NCI-H2107 treated with DMSO at 0.1 percent for 48 hours (cell line): ENCODE data around the gene ZNF618.

Experiments
- DNase-seq: peaks from one replicate; lab custom pipeline; 2025; ENCODE audit not compliant: unreplicated experiment; lab: John Stamatoyannopoulos, UW

ZNF618 gene

DNA sequence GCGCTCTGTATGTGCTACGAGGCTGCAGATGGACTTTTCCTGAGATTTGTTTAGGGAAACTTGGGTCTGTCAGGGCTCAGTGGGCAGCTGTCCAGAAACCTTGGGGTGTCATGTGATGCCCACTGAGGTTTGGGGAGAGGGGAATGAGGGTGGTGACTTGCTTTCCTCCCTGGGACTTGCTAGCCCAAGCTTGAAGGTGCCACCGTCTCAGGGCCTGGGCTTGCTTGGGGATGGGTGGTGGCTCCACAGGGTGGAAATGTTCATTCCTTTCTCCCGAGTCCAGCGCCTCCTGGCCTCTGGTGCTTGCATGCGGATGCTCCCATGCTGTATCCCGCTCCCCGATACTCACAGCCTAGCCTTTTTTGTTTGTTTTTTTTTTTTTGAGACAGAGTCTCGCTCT, 33.3 kb downstream of the ZNF618 start:
- no peak for DNase-seq

DNA sequence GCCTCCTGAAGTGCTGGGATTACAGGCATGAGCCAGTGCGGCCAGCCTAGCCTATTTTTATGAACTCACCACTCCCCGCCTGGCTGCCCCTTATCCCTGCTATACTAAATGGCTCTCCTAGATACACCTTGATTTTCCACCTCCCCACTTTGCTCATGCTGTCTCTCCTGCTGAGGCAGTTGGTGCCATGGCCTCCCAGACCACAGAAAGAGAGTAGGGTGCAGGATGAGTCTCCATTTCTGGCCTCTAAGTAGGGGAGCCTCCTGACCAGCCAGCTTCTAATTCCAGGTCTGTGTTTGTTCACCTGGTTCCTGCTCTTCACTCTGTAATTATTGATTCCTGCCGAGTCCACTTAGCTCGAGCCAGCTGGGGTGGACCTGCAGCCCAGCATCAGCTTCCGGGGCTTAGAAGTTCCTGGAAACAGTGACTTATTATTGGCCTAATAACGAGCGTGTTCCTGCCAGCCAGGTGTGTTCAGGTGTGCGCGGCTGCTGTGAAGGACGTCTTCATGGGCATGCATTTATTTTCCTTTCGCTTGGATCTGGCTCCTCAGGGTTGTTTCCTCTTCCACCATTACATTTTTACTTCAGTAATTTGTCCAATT, 34.0 kb downstream of the ZNF618 start:
- no peak for DNase-seq

DNA sequence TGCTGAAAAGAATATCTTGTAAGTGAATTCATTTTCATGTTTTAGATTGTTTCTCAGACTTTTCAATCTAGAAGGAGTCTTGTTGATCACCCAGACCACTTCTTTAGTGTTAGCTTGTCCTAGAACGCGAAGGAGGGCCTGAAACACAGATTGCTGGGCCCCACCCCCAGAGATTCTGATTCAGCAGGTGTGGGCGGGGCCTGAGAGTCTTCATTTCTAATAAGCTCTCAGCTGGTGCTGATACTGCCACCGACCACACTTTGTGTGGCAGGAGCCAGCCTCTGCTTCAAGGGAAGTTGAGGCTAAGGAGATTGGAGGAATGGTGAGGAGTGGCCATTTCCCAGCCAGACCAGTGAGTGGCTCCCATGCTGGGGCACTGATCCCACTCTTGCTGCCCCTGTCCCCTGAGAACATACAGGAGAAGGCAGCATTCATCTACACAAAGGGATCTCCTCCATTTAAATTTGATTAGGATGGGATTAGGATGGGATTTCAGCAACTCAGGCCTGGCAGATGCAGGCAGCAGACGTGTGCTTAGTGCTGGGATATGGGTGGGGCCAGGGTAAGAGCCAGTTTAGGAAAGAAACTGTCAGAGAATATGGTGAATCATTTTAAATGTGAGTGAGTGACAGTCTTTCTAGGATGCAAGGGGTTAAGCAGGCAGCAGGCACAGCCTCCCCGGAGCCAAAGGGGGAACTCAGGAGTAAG, 35.9 kb downstream of the ZNF618 start:
- no peak for DNase-seq

DNA sequence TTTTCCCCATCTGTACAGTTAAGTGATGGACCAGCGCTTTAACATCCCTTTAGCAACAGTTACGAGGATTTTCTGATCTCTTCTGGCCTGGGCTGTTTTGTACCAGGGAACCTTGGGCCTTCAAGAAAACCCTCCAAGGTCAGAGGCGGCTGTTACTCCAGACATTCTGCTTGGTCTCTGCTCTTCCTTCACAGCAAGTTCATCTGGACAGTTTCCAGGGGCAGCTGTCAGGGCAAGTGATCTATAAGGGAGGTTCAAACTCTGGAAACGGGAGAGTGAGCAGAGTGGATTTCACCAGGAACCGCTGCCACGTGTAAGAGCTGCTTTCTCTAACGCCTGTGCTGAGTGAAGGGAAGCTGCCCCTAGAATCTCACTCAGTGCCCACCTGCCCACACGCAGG, 36.7 kb downstream of the ZNF618 start:
- DNase-seq = no peak

DNA sequence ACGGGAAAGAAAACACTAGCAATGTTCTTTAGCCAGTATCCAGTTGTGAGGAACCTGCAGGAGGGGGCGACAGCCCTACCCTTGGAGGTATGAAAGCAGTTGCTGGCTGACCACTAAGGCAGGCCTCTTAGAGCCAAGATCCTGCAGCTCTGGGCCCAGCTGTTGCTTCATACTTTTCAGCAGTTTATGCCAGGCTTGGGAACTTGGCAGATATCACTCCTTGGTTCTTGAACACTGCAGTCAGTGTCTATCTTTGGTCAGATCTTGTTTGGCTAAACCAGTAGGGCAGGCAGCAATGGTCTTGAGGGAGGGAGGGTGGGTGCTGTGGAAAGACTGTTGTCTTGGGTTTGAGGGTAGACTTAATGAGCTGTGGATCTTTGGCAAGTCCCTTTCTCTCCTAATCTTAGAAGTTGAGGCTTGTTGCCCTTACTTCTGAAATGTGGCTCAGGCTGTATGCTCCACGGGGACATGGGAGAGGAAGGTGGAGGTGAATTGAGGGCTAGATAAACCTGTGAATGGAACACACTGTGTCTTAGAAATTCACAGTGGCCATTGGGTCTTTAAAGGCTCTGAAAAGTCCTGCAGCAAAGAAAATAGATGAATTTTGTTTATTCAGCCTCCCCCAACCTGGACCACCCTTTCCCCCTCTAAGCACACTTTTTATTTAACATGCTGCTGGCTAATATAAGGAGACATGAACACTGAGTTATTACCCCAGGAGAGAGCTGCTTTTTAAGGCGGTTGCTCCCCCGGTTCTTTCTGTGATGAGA, 37.5 kb downstream of the ZNF618 start:
- no peak for DNase-seq

DNA sequence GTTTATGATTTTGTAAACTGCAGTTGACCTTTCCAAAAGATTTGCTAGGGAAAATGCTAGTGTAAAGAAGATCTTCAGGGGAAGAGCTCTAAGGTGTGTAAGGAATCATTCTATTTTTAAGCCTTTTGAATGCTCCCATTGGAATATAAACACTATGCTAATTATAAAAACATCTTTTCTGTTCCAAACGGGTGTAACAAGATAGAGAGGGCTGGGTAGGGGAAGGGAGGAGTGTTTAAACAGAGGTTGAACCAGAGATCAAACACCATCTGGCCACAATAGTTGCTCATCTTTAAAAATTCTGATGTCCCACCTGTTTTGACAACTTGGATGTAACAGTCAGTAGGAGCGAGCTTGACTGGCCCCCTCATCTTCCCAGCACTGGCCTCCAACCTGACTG, 38.4 kb downstream of the ZNF618 start:
- DNase-seq = no peak

DNA sequence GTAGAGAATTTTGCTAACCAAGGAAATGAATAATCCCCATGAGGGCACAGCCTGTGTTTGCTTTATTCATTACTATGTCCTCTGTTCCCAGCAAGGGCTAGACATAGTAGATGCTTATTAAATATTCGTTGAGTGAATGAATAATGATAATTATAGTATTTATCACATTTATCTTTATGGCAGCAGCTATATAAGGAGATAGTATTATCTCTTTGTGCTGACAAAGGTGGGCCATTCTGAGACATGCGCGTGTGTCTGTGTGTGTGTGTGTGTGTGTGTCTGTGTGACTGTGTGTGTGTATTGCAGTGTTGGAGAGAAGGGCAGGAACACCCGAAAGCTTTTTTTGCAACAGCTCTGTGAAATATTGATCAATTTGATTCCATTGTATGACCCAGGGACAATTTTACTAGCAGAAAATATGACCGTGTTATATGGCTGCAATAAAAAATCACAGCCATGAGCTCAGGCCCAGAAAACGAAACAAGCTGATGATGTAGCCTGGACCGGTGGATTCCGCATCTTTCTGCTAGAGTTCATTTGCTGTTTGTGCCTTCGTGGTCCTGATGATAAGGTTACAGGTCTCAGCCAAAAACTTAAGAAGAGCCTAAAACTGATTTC, 39.8 kb downstream of the ZNF618 start:
- no peak for DNase-seq

DNA sequence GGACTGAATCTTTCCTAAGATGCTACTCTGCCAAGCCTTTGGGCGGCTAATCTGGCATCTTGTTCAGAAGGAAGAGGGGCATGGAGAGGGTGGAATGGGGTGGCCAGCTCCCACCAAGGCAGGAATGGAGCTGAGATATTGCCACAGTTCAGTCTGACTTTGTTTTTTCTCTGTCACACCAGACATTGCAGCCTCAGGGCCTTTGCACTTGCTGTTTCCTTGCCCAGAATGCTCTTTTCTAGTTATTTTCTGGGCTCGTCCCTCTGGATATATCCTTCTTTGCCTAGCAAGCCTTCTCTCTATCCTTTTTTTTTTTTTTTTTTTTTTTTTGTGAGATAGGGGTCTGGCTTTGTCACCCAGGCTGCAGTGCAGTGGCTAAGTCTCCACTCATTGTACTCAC, 40.8 kb downstream of the ZNF618 start:
- DNase-seq = no peak

DNA sequence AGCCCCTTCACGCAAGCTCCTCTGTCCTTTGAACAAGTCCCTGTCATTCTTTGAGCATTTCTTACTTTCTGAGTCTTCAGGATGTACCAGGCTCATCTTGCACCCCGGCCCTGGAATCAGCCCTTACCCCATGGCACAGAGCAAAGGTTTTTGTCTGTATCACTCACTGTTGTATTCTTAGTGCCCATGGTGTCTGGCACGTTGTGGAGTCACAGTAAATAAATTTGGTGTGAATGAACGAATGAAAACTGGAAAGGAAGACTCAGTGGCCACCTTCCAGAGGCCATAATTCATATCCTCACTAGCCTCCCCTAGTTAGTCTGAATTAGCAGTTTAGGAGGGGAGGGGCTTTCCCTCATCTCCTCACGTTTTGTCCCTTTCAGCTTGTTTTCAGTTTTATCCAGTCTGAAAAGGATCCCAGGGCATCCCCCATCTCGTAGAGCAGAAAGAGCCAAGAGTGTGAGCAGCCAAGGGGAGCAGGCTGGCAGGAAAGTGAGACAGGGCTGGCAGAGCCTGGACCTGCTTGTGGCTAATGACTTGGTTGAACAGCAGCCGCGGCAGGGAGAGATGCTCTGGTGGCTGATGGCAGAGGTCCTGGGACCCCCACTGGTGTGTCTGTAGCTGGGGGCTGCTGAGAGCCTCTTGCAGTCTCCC, 42.7 kb downstream of the ZNF618 start:
- no peak for DNase-seq

DNA sequence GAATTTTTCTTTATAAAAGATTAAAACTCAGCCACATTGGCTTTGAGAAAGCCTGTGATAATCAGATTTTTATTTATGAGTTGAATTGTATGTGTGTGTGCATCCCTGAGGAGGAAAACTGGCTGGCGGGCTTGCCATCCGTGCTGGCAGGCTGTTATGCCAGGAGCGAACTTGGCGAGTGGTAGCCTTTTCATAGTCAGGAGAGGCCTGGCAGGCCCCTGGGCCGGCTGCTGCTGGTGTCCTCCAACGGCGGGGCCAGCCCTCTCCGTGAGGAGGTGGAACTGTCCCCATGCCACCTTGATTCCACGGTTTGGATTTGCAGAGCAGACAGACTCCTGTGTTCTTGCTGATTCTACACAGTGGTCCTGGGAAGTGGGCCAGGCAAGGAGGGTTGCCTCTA, 43.3 kb downstream of the ZNF618 start:
- DNase-seq = no peak

DNA sequence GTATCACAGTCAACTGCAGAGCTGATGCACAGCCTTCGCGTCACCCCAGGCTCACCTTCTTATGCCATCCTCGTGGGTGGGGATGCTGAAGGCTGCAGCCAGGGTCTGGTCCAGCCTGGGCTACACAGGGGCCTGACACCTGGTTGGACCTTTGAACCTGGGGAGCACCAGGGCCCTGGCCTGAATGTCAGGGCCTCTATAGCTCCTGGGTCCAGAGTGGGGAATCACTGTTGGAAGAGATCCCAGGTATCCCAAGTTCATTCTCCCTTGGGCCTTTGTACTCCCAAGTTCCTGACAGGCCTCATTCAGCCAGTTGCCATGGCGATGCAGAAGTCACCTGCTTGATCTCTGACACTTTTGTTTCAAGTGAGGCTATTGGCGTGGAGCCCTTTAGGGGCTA, 43.8 kb downstream of the ZNF618 start:
- DNase-seq = no peak

DNA sequence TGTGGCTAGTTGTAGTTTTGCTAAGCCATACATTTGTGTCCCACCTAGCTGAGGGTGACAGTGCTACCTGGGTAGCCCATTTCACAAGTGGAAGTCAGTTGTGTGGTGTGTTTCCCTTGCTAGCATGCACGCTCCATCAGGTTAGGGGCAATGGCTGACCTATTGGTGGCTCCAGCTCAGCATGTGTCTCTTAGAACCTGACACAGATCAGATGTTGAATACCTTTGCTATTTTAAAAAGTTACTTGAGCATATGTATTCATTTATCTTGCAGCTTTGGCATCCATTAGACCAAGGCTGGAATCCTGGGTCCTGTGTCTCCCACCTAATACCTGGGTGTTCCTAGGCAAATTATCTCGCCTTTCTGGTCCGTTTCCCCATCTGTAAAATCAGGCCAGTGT, 44.8 kb downstream of the ZNF618 start:
- no peak for DNase-seq

DNA sequence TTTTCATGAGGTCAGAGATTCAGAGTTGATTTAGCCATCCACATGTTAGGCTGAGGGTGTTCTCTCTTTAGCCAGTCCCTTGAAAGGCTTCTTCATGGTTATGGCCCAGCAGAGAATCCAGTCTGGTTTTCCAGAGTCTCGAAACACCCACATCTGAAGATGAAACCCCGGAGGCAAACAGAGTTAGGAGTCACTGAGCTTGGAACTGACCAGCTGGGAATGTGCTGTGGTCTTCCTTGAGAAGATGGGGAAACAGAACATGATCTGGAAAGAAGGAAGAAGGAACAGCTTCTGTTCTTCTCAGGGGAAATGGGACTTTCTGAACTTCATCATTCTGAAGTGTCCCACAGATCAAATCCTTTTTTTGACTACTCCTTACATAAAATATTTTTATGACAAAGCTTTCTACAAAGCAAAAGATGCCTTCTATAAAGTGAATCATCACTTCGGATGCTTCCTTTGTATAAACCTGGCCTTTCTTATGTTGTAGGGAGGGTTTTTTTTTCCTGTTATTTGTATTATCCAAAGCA, 45.4 kb downstream of the ZNF618 start:
- DNase-seq = no peak

DNA sequence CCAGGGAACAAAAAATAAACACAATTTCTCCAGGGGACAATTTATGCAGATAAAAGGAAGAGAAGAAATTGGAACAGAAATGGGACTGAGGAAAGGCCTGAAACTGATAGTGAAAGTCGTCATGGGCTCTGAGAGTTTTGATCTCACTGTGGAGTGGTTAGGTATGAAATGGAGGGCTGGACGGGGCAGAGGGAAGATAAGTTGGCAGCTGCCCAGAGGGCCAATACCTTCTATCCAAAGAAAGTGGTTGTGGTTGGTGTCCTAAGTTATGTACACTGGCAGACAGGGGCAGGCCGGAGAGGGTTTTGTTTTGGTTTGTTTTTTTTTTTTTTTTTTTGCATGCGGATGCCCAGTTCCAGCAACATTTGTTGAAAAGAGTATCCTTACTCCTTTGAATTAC, 46.1 kb downstream of the ZNF618 start:
- no peak for DNase-seq

DNA sequence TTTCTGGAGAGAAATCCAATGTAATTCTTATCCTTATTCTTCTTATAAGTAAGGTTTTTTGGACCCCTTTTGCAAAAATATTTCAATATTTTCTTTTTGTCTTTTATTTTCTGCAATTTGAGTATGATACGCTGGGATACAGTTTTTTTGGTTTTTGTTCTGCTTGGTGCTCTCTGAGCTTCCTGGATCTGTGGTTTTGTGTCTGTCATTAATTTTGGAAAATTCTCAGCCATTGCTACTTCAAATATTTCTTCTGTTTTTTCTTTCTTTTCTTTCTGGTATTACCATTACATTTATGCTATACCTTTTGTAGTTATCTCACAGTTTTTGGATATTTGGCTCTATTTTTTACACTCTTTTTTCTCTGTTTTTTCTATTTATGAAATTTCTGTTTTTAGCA, 50.1 kb downstream of the ZNF618 start:
- DNase-seq = no peak

DNA sequence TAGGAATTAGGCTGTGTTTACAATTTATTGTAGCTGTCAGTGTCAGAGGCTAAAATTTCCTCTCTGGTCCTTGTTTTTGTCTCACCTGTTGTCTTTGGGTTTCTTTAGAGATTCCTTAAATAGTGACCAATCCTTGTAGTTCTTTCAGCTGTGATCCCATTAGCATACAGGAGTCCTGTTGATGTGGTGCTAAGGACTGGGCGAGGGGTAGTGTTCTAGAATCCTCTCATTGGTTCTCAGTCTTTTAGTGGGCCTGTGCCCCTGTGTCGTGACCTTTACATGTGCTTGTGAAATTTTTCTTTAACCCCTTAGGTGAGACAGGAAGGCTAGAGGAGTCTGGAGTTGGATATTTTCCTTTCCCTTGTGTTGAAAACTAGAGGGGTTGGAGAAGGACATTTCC, 51.2 kb downstream of the ZNF618 start:
- no peak for DNase-seq

DNA sequence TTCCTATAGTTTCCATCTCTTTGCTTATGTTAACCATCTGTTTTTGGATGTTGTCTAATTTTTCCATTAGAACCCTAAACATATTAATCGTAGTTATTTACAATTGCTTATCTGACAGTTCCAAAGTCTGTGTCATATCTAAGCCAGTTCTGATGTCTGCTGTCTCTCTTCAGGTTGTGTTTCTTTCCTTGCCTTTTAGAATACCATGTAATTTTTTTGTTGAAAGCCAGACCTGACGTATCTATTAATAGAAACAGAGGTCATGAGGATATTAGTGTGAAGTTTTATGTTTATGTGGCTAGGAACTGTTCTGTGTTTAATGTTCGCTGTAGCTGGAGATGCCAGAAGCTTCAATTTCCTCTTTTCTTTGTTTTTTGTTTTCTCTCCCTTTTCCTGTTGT, 52.2 kb downstream of the ZNF618 start:
- DNase-seq = no peak

DNA sequence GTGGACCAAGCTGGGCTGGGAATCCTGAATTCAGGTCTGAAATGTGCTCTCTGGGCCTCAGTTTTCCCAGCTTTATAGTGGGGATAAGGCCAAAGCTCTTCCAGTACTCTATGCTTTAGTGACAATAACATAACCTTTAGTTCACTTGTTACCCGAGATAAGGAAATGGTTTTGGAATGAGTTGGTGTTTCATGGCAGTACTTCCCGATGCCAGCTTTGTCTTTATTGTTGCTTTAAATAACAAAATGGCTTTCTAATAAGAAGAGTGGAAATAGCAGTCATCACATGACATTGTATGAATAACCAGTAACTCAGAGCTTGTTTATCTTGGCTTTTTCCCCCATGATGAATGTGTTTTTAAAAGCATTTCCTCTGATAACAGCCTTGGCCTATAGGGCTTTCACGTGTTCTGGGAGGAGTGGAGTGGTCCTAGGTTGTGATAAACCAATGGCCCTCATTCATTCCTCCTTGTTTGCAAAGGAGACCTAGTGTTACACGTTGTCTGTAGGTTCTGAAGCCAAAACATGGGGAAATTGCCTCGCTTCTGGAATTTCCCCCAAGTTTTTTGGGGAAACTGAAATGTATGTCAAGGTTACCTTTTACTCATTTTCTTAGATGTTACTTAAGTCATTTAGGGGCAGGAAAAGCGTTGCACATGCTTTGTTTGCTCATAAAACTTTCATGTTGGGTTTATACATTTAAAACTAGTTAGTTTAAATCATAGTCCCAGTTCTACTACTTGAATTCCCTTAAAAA, 53.7 kb downstream of the ZNF618 start:
- no peak for DNase-seq

DNA sequence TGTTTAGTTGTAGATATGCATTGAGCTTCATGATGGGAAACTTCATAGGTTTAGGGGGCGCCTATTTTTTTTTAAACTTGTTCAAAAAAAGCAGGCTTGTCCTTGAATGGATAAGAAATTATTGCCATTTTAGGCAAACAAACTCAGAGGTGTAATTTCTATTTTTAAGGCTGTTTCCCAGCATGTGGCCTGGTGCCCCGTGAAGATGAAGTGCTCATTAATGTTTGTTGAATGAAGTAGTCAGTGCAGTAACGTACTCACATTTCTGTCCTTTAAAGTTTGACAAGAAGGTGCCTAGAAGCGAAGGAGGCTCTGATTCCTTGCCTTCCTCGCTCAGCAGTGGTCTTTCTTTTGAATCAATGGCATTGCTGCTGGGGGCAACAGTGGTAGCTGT, 54.3 kb downstream of the ZNF618 start:
- DNase-seq = no peak

DNA sequence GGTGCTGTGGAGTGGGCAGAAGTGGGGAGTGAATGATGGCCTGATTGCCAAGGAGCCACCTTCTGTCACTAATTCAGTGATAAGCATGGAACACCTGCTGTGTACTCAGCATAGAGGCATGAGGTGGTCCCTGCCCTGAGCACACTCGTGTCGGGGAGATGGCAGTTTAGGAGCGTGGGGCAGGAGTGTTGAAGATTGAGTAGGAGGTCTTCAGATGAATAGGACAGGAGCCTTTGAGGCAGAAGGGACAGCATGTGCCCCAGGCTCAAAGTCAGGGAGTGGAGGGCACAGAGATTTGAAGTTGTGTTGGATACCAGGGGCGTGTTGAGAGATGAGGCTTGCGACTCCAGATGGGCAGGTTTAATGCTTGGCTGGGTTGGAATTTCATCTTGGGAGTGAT, 55.0 kb downstream of the ZNF618 start:
- no peak for DNase-seq

DNA sequence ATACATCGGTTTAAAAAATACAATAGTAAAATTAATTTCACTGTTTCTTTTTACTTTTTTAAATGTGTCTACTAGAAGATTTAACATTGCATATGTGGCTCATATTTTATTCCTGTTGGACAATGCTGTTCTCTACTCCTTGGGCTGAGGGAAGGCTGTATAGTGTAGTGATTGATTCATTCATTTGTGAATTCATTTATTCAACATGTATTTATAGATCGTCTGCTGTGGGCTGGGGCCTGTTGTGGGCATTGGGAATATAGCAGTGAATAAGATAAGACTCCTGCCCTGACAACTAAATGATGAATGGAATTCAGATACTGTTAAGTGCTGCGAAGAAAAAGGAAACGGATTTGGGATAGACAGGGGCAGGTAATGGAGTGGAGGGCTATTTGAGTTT, 55.7 kb downstream of the ZNF618 start:
- DNase-seq = no peak
